Measurements from ENCODE around the gene CNGA1.

GRCh38 chr4:47996021-47996420, 20.5 kb downstream of the CNGA1 start:
- TF ChIP-seq CTCF (IDR thresholded peaks at IDR 0.05; ENCODE audit: extremely low read depth in 1 of 2, insufficient read depth in 1 of 2, low read depth in 1 of 2, low read length in 2 of 2): no peak
- TF ChIP-seq MYC (IDR thresholded peaks at IDR 0.05; ENCODE audit: low read depth, low read length): no peak
- TF ChIP-seq POLR2AphosphoS5 (IDR thresholded peaks at IDR 0.05; ENCODE audit: insufficient read depth, low read depth, low read length): no peak
- no peak for TF ChIP-seq POLR2A (IDR thresholded peaks at IDR 0.05; ENCODE audit: low read depth, low read length)
- TF ChIP-seq, protein P1, sequence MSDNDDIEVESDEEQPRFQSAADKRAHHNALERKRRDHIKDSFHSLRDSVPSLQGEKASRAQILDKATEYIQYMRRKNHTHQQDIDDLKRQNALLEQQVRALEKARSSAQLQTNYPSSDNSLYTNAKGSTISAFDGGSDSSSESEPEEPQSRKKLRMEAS (IDR thresholded peaks at IDR 0.05; ENCODE audit: insufficient read depth, insufficient read length): no peak
